Muscle of leg (tissue), 9 donors: ENCODE measurements around the gene OR2A14. TPM values are rescaled to one million over a fixed set of nuclear protein-coding genes. Genes with fewer than 3 reads are reported as not detected.

Experiments used
- polyA plus RNA-seq, 8 donors: library from polyadenylated mRNA; unstranded; fragments of 120-200 nt; gene quantifications; one replicate each; pipeline versions ENCODE4 v1.2.1 to v1.2.3, GENCODE V29; 2013; ENCODE audit warnings: inconsistent platforms in 1 of 8, low replicate concordance in 1 of 8; ENCODE audit not compliant: insufficient read length in 8 of 8, insufficient read depth in 1 of 8
- total RNA-seq: library from RNA; stranded (reverse); fragments of 120-200 nt; gene quantifications from one replicate; pipeline ENCODE4 v1.2.4, GENCODE V29; 2013

OR2A14 gene
- total and polyA plus RNA-seq, 9 donors, result not detected

Other genes with a start within 250 kb of the OR2A14 start
- gene TCAF1, start 221.0 kb upstream of the OR2A14 start, total RNA-seq, result 129 TPM
- 100 to 1,000 TPM; 104 to 186 (median 166) TPM for gene TCAF1, start 221.0 kb upstream of the OR2A14 start, polyA plus RNA-seq
- gene OR2F2, start 187.9 kb upstream of the OR2A14 start, total RNA-seq, result not detected
- gene OR2F2, start 187.9 kb upstream of the OR2A14 start, polyA plus RNA-seq, result not detected
- gene OR2F1, start 168.3 kb upstream of the OR2A14 start, total RNA-seq, result not detected
- gene OR2F1, start 168.3 kb upstream of the OR2A14 start, polyA plus RNA-seq, result under 1 TPM in 2 of 8 donors, not detected in 6; 0.12 to 0.32 TPM
- not detected for gene OR6B1, start 122.9 kb upstream of the OR2A14 start, total RNA-seq
- under 1 TPM in 1 of 8 donors, not detected in 7; 0.04 TPM for gene OR6B1, start 122.9 kb upstream of the OR2A14 start, polyA plus RNA-seq
- not detected for gene OR2A5, start 74.2 kb upstream of the OR2A14 start, total RNA-seq
- gene OR2A5, start 74.2 kb upstream of the OR2A14 start, polyA plus RNA-seq, result under 1 TPM in 2 of 8 donors, not detected in 6; 0.01 to 0.03 TPM
- not detected for gene OR2A25, start 53.4 kb upstream of the OR2A14 start, total RNA-seq
- under 1 TPM in 1 of 8 donors, not detected in 7; 0.08 TPM for gene OR2A25, start 53.4 kb upstream of the OR2A14 start, polyA plus RNA-seq
- gene OR2A12, start 36.9 kb upstream of the OR2A14 start, total RNA-seq, result not detected
- not detected for gene OR2A12, start 36.9 kb upstream of the OR2A14 start, polyA plus RNA-seq
- gene OR2A2, start 13.6 kb upstream of the OR2A14 start, total RNA-seq, result not detected
- not detected for gene OR2A2, start 13.6 kb upstream of the OR2A14 start, polyA plus RNA-seq
- gene CTAGE4, start 60.3 kb downstream of the OR2A14 start, total RNA-seq, result 0.09 TPM
- 1 to 10 TPM in 3 of 8 donors, under 1 TPM in 3, not detected in 2; 0.49 to 1.7 (median 0.99) TPM for gene CTAGE4, start 60.3 kb downstream of the OR2A14 start, polyA plus RNA-seq
- gene ARHGEF35, start 72.7 kb downstream of the OR2A14 start, total RNA-seq, result 0.80 TPM
- gene ARHGEF35, start 72.7 kb downstream of the OR2A14 start, polyA plus RNA-seq, result 1 to 10 TPM; 1.3 to 3.3 (median 1.9) TPM
- gene OR2A42, start 116.4 kb downstream of the OR2A14 start, total RNA-seq, result 0.04 TPM
- under 1 TPM; 0.13 to 0.65 (median 0.34) TPM for gene OR2A42, start 116.4 kb downstream of the OR2A14 start, polyA plus RNA-seq
- 0.44 TPM for gene OR2A7, start 141.6 kb downstream of the OR2A14 start, total RNA-seq
- 1 to 10 TPM in 6 of 8 donors, under 1 TPM in 2; 0.75 to 2.7 (median 1.3) TPM for gene OR2A7, start 141.6 kb downstream of the OR2A14 start, polyA plus RNA-seq
- 1.1 TPM for gene CTAGE8, start 146.1 kb downstream of the OR2A14 start, total RNA-seq
- gene CTAGE8, start 146.1 kb downstream of the OR2A14 start, polyA plus RNA-seq, result 1 to 10 TPM in 2 of 8 donors, under 1 TPM in 4, not detected in 2; 0.24 to 2.1 (median 0.60) TPM
- 0.13 TPM for gene OR2A1, start 189.2 kb downstream of the OR2A14 start, total RNA-seq
- under 1 TPM; 0.07 to 0.82 (median 0.27) TPM for gene OR2A1, start 189.2 kb downstream of the OR2A14 start, polyA plus RNA-seq
- 0.93 TPM for gene ARHGEF5, start 232.2 kb downstream of the OR2A14 start, total RNA-seq
- 1 to 10 TPM; 2.3 to 4.8 (median 3.1) TPM for gene ARHGEF5, start 232.2 kb downstream of the OR2A14 start, polyA plus RNA-seq